HG03139 (cell line): ENCODE results near the gene FSD1.

ENCODE experiments used
- ATAC-seq: cut with Tn5 transposase; IDR thresholded peaks from one replicate; pipeline ENCODE4 v1.9.1; 2021; ENCODE audit not compliant: unreplicated experiment

FSD1 gene

GRCh38 chr19:4361152-4362046 is 57.0 kb downstream of the FSD1 start:
- ATAC-seq = no peak

DNA sequence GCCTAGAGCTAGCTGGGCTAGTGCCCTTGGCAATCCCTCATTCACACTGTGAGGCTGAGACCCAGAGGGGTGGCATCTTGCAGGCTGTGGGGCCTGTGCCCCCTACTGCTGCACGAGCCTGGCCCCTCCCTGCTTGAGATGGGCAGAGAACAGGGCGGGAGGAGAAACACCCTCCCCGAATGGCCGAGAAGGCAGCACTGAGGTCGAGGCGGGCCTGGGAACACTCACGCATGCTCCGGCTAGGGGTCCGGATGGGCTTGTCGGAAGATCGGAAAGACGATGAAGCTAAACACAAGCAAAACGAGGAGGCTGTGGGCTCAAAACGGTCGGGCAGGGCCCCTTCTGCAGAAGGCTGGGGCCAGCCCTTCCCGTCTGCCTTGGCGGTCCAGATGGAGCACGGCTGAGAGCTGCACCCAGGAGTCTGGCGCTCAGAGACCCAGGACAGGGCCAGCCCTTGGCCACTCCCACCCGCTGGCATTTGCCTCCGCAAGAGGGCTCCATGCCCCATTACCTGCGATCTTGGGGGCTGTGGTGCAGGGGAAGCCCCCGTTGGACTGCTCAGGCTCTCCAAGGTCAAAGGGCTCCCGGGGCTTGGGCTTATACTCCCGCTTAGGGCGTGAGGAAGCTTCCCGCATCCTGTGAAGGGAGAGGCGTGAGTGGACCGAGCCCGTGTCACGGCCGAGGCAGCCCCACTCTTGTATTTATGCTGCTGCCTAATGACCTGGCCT is 57.9 kb downstream of the FSD1 start:
- no peak for ATAC-seq

- no peak for ATAC-seq
Observed at GRCh38 chr19:4362831-4363545, 58.6 kb downstream of the FSD1 start.

DNA sequence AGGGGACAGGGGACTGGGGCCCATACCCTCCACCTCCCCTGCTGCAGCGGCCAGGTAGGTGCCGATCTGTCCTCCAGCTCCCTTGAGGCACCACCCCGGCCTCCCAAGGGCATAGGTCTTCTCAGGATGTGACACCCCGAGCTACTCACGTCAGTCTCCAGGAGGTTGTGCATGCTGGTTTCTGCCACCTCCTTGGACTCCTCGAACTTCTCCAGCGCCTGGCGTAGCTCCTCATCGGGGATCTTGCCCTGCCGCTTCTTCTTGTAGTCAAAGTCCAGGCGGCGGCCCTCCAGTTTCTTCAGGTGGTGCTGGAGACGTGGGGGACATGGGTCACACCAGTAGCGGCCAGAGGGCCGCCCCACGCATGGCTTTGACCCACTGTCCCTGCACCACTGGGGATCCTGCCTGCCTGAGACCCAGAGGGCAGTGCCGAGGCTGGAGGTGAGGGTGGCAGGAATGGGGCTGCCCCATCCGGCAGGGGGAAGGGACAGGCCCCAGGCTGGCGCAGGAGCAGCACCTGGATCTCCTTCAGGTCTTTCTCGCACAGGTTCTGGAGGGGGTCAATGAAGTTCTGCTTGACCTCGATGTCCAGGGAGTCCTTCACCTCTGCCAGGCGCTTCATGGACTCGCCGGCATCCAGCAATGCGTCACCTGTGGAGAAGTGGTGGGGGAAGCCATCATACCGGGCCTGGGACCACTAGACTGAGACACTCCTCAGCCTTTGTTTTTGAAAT is 59.3 kb downstream of the FSD1 start:
- ATAC-seq = no peak

GRCh38 chr19:4365341-4365740 is 60.9 kb downstream of the FSD1 start:
- no peak for ATAC-seq

DNA sequence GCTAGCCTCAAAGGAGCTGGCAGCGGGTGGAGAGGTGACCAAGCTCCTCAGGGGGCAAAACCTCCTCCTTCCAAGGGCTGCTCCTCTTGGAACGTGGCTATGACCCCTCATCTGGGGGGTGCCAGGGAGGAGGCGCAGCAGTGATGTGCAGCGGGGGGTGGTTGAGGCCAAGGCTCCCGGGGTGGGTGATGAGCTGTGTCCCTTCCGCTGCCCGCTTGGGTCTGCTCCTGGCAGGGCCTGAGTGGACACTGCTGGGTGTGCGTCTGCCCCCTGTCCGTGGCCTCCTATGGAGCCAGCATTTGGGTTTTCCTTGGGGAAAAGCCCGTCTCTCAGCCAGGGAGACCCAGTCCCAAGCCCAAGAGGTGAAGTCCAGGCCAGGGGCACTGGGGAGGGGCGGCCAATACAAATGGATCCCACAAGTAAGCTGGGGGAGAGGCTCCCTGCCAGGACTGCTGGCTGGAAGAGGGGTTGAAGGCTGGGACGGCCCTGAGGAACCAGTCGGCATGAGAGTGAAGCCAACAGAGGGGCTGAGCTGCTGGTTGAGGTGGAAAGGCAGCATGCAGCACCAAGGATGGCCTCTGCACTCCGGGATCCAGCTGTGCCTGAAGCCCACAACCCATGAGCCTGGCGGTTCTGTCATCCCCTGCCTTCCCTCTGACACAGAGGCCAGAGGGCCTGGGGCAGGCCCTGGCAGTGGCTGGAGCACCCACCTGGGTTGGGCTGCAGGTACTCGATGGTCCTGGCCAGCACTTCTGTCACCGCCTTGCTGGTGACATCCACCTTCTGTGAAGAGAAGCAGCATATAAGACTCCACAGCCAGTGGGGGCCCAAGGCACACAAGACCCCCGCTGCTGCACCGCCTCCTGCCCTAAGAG is 61.6 kb downstream of the FSD1 start:
- no peak for ATAC-seq

GRCh38 chr19:4366666-4367335 is 62.4 kb downstream of the FSD1 start:
- ATAC-seq = no peak

GRCh38 chr19:4367336-4367723 is 62.9 kb downstream of the FSD1 start:
- ATAC-seq = no peak

DNA sequence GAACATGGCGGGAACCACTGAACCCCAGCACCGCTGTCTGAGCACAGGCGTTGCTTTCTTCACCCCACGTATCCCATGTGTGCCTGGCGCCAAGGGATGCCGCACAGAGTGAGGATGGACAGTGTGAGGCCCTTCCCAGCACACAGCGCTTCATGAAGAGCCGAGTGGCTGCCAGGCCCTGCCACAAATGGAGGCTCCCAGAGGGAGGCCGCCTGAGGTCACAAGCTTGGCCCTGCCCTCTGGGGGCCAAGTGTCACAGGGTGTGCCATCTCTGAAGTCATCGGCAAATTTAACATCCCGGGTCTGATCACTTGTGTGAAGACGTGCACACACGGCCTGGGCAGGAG is 63.4 kb downstream of the FSD1 start:
- no peak for ATAC-seq

- no peak for ATAC-seq
Observed at GRCh38 chr19:4368128-4368820, 63.9 kb downstream of the FSD1 start.

GRCh38 chr19:4369109-4369887 is 64.9 kb downstream of the FSD1 start:
- peak; percentile 45 for ATAC-seq

DNA sequence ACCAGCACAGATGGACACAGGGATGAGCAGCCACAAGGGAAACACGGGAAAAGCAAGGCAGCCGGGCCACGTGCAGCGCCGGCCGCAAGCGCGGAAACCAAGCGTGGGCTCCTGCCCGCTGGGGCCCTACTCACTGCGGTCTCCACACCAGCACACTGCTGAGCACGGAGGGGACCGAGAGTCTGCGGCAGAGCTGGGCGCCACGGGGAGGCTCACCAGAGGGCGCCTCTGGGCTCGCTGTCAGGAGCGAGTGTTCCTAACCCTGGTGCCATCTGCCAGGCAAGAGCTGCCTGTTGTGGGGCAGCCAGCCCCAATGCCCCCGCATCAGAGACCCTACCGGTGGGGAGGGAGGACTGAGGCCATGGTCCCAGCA is 65.5 kb downstream of the FSD1 start:
- ATAC-seq = no peak

DNA sequence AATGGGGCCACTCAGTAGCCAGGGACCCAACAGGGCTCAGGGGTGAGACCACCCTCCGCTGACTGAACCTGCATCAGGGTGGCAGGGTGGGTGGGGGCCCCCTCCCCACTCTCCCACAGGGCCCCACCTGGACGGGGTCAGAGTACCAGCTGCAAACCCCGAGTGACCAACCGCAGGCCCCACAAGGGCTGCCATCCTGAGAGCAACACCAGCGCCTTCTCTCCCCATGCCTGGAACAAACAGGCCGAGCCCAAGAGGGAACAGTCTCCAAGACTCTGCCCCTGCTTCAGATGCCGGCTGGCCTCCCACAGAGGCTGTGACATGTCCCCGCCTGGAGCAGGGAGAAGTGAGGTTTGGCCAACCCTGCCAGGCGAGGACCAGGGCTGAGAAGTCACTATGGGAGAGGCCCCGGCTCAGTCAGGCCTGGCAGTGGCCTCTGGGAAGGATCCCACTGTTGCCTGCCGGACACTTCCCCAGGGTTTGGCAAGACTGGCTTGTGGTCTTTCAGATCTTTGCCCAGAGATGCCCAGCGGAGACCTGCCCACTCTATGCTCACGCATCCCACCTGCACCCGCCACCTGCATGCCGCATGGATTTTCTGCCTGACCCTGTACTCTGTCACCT is 66.1 kb downstream of the FSD1 start:
- ATAC-seq = no peak

DNA sequence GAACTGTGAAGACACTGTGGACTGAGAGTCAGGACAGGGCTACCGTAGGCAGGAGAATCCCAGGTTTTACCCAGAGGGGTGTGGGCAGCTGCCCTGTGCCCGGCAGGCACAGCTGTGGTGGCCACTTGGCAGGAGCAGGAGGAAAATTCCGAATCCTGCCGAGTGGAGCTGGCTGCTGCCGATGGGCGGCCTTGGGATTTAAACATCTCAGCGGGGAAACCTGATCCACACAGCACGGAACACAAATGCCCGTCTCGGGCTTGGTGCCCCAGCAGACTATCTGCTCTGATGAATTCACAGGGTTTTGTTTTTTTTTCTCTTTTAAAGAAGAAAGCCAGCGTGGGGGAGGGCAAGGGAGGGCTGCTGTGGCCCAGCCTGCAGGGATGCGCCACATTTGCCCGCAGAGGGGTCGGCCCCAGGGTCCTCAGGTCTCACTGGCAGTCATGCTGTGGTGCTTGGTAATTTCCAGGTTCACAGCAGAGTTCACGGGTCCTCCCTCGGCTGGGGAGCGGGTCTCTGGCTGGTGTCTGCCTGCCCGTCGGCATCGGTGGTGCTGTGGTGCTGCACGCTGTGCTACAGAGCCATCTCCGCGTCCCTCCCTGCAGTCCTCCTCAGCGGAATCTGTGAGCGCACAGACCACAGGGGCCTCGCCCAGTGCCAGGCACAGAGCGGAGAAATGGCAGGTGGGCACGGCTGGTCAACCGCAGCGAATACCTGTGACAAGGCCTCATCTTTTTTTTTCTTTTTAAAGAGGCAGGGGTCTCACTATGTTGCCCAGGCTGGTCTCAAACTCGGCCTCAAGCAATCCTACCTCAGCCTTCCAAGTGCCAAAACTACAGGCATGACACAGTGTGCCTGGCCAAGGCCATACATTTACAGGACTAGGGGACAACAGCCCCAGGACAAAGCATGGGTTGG is 67.1 kb downstream of the FSD1 start:
- no peak for ATAC-seq

DNA sequence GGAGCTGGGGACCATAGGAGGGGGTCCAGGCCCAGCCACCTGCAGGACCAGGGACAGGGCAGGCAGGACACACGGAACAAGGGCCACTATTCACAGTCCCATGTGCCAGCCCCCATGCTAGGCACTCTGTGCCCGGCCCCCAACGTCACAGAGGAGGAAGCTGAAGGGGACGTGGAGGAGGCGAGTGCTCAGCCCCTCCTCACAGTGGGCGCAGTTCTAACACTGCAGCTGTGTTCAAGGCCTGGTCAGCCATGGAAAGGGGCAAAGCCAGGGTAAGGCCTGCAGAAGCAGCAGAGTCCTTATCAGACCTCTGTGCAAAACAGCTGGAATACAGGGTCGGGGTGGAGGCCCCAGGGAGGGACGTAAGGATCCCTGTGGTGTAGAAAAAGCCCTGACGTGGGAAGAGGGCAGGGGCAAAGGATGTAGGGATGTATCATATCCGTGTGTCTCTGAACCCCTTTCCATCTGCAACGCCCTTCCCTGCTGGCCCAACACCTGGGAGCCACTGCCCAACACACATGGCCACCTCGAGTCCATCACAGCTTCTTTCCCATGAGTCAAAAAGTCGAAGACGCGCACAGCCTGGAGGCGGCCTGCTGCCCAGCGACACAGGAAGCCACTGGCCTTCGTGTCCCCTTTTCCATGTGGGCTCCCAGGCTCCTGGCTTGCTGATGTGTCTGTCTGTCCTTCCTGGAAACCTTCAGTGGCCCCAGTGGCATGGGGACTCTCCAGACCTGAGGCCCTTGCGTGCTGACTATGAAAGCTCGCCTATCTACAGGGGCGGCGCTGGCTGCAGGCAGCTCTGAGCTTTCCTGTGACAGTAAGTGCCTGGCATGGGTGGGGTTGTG is 68.0 kb downstream of the FSD1 start:
- no peak for ATAC-seq

- ATAC-seq = no peak
Observed at GRCh38 chr19:4373013-4373367, 68.6 kb downstream of the FSD1 start.
